ENCODE results near the gene RAPGEF3.

Gene RAPGEF3

DNA sequence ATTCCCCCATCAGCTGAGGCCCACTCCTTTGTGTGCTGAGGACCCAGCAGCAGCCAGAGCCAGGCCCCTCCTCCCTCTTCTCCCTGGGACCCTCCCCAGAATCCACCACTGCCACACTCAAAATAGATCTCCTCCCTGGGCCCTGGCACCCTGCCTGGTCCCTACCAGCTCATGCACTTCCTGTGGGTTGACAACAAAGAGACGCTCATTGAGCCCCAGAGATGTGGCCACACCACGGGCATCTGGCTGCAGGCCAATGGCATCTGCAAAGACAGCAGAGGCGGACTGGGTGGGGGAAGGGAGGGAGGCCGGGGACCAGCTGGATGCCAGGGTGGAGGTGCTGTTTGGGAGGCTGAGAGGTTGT lies 17.4 kb downstream of the RAPGEF3 start:
- DNase-seq: no peak

DNA sequence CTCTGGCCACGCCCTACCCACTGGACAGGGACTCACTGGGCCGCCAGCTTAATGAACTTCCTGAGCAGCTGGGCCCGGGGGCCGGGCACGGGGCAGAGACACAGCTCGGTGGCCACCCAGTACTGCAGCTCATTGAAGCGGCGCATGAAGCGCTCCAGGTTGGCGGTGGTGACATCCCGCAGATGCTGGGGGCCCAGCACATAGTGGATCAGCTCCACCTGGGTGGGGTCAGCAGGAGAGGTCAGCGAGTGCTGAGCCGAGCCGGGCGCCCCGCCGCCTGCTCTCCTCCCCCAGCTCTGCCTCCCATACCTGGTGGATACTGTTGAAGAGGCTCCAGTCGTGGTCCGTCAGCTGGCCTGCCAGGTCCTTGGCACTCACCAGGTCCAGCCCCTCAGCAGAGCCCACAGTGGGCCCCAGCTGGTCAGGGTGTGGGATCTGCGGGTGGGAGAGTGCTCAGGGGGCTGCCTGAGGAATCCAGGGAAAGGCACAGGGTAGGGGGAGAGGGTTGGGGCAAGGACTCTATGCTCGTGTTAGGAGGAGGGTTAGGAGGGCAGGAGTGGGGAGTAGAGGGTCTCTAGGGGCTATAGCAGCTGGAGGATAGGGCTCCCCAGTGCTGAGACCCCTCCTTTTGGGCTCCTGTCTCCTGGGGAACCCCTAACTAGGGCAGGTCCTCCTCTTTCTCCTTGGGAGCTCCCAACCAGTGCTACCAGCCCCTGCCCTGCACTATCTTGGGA lies 17.9 kb downstream of the RAPGEF3 start:
- no peak for DNase-seq

DNA sequence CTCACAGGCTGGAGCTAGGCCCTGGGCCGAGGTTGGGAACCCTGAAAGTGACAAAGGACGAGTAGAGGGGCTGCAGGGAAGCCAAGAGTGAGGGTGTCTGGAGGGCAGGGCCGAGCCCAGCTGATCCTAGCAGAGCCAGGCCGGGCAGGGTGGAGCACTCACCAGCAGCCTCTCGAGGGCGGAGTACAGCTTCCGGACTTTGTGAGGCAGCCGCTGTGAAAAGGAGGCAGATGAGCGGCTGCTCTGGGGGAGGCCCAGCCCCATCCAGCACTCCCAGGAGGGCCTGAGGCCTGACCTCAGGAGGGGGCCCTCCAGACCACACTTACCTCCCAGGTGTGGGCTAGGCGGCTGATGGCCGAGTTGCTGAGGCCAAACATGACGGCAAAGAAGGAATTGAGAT lies 18.7 kb downstream of the RAPGEF3 start:
- DNase-seq: no peak

DNA sequence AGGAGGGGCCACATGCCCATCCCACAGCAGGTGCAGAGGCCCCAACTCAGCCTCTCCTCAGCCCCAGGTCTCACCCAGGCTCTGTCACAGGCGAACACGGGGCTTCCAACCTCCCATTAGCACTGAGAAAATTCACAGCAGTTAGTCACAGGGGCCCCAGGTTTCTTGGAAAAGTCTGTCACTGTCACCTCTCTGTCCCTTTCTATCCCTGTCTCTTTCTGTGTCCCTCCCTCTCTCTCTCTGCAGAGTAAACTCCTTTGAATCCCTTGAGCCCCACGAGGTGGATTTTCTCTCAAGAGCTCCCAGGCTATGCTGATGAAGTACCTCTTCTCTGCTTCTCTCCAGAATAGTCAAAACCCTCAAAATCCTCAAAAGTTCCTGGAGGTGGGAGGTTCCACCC lies 19.4 kb downstream of the RAPGEF3 start:
- DNase-seq: no peak

DNA sequence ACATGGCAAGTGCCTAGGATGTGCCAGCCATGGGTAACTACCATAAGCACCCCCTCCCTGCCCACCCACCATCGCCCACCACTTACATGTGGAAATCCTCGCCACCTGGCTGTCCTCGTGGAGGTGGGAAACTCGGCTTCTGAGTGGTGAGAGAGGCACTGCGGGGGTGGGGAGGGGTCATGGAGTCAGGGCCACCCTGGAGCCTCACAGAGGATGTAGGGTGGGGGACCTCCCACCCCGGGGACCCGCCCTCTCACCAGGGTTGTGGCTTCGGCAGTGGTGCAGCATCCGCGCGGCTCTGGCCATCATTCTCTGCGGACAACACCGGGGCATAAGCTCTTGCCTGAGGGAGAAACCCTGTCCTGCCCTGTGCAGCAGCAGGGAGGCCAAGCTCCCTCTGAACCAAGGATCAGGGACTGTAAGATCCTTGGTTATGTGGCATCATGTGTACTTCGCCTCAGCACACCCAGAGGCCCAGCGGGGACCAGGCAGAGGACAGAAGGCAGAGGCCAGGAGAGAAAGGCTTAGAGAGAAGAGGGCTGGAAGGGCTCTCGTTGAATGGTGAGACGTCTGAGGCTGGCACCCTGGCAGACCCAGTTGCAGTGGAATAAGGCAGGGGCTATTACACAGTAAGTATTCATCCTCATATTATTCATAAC lies 20.6 kb downstream of the RAPGEF3 start:
- no peak for DNase-seq

DNA sequence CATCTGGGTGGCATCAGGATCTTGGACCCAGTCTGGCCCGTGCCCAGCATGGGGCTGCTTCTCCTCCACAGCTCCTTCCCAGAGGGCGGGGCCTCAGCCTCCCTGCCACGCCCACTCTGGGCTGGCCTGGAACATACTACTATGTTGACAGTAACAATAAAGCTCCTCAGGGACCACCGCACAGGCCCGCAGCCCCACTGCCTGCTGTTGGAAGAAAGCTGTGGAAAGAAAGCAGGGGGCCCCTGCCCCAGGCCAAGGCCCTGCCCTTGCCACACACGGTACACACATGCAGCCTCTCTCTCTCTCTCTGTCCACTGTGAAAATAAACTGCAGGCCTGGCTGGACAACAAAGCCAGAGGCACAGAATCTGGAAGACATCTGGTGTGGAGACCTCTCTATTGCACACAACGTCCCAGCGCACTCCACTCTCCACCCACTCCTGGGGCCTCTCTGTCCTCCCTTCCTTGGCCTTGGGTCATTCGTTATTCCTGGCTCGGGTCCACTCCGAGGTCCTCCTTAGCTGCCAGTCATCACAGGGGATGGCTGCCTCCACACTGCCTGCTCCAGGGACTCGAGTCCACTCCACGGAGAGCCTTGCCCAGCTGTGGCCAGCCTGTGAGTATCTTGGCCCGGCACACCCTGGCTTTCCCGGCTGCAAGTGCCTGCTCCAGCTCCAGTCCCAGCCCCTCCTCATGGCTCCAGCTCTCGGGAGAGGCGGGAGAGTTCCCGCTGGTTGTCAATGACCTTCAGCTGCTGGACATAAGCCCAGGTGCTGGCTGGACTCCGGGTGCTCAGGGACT lies 21.6 kb downstream of the RAPGEF3 start:
- no peak for DNase-seq

DNA sequence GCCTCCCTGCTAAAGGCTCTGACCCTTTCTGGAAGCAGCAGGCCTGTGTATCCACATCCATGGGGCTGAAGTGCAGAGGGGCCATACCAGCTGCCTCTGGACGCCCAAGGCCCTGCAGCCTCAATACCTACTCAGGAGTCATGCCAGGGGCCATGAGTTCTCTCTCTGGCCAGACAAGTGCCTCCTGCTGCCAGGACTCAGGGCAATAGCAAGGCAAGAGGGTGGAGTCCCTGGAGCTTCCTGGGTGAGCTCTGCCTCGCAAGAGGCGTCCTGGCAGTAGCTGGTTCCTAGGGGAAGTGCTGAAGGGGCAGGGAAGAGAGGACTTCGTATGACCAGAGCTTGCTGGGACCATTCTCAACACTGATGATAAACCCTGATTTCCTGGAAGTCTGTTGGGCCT lies 22.5 kb downstream of the RAPGEF3 start:
- DNase-seq: no peak

DNA sequence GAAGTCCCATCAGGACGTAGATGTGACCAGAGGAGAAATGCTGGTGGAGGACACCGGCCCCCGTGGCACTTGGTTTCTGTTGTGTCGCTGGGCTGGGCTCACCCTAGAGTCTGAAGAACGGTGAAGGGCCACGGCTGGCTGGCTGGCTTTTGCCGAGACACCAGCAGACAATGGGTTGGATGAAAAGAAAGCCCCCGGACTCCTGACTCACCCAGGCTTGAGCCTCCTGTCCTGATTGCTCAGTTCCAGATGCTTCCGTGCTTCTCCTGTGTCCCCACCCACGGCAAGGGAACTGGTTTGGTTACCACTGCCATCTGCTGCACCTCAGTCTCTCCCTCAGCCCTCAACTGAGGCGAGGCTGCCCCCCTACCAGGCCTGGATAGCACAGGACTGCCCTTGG lies 23.0 kb downstream of the RAPGEF3 start:
- no peak for DNase-seq

DNA sequence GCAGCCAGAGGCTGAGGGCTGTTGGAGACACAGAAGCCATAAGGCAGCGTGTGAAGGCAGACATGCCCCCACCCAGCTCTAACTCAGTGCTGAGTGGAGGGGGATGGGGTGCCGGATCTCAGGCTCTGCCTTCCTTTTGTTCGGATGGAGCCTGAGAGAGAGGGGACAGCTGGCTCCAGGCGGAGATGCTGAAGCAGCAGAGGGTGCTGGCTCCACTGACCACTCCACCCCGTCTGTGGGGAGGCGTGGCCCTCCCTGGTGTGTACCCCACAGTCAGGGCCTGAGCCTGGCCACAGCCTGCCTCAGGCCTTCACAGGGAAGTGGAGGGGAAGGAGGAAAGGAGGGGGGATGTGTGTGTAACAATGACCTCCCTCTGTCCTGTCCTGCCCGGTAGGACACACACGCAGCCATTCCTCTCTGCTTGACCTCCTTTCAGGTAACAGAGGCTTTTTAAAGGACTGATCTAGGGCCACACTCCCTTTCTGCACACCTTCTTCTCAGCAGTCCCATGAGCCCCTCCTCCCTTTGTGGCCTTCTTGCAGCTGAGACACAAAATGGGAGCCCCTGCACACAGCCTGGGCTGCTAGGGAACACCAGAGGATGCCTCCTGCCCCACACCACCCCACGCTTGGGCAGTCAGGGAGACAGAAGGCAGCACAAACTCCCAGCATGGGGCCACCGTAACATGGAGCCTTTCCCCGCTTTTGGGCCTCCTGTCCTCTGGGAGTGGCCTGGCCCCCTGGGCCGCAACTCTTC lies 23.8 kb downstream of the RAPGEF3 start:
- no peak for DNase-seq

DNA sequence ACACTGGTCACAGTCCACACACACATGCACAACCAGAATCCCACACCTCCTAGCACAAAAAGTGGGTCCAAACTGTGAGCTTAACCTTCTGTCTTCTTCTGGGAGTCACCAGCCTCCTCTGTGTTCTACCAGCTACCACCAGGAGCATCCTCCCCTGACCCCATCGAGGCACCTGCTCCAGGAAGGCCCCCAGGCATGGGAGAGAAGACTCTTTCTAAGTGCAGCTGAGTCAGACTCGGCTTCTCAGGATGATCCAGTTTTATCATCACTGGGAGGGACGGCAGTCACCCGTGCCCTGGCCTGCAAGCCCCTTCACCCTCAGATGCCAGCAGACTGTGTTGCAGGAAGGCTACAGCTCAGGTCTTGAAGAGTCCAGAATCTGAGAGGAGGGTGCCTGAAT lies 25.5 kb downstream of the RAPGEF3 start:
- no peak for DNase-seq

DNA sequence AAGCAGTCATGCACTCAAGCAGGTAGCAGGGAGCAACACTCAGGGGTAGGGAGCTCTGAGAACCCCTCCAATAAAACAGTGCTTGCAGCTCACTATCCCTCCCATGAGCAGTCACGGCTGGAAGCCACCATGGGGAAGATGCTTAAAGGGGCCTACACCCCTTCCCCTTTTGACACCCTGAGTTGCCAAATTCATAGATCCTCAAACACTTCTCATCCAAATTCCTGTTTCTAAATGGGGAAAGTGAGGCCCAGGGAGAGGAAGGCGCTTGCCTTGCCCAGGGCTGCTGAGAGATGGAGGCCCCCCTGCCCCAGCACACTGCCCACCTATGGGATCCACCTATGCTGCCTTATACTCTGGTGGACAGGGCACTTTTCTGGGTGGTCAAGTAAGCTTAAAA lies 26.2 kb downstream of the RAPGEF3 start:
- DNase-seq: no peak

DNA sequence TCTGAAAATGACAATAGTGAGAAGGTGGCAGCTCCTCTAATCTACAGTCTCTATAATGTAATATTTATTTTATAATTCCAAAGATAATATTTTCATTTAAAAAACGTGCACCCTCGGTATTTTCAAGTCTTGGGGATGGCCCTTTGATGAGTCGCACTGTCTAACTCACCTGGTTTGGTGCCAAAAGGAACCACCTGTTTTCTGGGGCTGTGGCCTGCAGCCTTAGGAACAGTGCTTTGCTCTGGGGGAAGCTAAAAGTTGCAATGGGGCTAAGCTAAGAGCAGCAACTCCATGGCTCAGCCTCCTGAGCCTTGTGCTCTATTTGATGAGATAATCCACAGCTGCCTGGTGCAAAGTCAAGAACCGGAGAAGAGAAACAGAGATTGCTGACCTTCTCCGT lies 27.0 kb downstream of the RAPGEF3 start:
- no peak for DNase-seq

DNA sequence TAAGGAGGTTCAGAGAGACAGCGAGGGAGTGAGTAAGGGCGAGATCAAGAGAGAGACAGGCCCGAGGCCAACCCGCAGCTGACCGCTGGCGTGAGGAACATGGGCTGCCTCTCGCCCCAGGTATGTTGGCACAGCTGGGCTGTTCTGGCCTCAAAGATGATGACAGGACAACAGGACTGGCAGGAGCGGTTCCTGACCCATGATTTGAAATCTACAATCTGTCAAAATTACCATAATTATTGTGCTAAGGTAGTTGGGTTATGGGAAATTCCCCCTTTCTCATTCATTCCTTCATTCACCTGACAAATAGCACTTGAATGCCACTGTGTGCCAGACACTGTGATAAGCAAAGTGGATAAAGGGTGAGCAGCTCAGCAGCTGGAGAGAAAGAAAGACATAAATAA lies 28.3 kb downstream of the RAPGEF3 start:
- DNase-seq: no peak

DNA sequence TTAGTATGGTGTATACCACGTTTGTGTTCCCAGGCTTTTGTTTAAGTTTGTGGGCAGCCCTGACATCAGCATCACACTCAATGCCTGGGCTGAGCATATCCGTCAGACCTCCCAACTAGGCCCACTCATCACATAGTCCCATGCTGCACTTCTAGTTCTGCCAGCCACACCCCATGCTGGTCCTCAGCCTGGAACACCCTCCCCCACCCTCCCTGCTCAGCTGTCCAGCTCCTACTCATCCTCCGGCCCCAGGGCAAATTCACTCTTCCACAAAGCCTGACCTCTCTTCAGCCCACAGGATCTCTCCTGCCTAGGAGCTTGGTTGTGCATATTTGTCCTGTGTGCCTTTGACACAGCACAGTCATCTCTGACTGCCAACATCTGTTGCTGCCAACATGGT lies 29.4 kb downstream of the RAPGEF3 start:
- DNase-seq: peak; percentile 82

DNA sequence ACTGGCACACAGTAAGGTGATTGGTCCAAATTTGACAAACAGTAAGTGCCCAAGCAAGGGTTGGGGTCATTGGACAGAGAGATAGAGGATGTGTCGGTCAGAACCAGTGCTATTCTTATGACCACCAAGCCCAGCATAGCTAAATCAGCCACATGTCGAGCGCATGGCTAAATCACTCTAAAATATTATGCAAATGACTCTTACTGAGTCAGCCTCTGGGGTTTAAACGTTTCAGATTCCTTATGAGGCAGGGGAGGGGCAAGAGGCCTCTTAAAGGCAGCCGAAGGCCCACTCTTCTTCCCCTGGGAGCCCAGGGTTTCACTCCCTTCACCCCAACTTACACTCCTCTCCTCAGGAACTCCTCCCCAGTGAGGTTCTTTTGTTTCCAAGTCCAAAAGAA lies 32.8 kb downstream of the RAPGEF3 start:
- no peak for DNase-seq

DNA sequence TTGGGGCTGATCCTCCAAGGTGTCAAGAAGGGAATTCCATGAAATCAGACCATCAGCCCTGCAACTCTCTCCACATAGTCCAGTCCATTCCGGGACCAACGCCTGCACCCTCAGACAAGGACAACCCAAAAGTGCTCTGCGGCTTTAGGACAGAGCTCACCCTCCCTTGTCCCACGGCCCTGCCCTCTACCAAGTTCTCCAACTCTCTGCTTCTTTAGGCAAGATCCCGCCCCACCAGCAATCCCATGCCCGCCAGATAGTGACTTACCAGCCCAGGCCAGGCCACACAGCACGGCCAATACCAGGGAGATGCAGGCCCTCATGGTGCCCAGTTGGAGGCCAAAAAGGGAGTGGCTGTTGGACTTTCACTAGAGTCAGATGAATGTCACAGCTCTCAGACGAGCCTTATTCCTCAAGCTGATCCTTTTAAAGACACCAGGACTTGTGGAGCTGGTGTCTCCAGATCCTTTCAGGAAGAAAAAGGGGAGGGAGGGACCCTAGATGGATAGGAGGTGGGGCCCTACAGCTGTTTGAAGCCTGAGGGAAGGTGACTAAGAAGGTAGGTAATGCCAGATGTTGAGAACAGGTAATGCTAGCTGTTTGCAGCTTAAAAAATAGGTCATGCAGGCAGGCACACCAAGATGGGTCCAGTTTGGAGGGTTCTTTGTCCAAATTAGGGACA lies 33.4 kb downstream of the RAPGEF3 start, which contains the start of gene ENDOU:
TSS of gene ENDOU (minus strand) at position 400 of the 682 bp plus-strand sequence. CDS start at position 323, 77 bp downstream.
- DNase-seq: no peak

DNA sequence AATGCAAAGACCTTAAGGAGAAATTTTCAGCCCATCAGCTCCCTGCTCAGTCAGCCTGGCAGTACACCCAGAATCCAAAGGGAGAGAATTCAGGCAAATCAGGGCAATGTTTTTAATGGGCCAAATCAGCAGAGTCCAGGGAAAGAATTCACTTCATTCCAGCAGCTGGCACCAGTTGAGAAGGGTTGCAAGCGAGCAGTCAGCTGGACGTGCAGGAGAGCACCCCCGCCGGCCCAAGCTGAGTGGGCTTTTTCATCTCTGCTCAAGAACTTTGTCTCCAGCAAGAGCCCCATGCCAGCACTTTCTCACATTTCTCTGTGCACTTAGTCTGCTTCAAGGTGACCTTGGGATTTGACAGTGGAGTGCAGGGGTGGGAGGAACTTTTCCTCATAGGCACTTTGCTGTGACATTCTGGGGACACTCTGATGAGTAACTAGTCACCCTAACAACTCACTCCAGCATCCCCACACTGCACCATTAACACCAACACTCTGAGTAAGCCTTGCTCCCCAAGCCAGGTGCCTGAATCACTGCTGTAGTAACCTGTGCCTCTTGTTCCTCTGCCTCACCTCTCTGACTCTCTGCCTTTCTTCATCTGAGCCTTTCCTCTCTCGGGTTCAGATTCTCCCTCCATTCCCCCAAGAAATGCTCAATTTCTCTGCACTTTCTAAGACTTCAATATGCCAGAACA lies 35.6 kb downstream of the RAPGEF3 start:
- no peak for DNase-seq

DNA sequence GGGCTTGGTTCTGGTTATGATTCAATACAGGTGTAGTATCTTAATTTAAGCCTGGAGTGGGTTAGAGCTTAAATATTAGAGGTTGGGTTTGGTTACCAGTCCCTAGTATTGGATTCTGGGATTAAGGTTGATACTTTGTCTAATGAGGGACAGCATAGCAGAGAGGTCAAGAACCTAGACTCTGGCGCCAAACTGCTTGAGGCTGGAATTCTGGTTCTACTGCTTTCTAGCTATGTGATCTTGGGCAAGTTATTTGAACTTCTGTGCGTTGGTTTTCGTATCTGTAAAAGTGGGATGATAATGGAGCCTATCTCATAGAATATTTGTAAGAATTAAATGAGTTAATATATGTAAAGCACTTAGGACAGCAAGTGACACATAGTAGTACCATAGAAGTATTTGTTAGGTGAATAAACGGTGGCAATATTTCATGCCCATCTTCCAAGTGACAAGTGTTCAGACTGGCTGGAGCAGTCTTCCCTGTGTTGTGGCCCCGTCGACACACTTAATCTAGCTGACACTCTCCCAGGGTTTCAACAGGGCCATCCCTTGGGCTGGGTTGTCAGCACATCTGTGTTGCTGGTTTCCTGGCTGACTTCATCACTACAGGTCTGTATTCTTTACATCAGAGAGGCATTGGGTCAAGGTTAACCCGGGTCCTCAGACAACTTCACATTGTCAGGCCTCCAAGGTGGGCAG lies 36.4 kb downstream of the RAPGEF3 start:
- peak; percentile 56 for DNase-seq

DNA sequence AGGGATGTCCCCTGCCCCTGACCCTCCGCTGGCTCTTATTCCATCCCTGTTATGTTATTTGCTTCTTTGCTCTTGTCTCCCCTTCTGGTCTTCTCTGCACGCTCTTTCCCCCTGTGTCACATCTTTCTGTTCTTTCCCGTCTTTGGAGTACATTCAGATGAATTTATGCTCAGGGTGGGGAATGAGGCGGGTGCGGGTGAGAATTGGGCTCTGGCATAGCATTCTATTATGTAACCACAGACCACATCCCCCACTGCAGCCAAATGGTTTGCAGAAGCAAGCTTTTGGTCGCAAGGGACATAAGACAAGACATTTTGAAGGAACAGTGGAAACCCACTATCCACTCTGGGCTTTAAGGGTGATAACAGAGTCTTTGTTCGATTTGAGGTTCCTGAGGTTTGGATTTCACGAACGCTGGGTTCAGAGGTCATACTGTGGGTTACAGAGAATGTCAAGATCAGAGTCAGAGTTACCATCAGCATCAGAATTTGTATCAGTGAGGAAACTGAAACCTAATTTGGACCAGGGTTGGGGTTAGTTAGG lies 37.2 kb downstream of the RAPGEF3 start:
- DNase-seq: no peak

DNA sequence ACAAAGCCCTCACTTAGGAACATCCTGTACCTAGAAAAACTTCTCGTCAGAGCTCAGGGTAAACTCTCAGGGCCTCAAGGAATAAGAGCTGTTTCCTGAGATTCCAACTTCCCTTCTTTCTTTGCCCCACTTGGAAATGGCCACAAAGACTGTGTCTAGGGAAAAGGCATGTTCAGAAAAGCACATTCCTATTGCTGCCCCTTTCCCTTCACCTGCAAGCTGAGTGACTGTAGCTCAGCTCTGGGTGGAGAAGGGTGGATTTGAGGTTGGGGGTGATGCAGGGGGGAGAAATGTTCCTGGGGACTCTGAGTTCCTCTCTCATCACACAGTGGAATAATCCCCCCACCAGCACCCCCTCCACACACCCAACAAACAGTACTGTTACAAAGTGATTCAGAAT lies 40.1 kb downstream of the RAPGEF3 start:
- peak; percentile 49 for DNase-seq

All from islet precursor cell (in vitro differentiated cells).